Right atrium auricular region (tissue), 2 donors: Measurements from ENCODE around the gene FGD6. TPM values are rescaled to one million over a fixed set of nuclear protein-coding genes. Genes with fewer than 3 reads are reported as not detected.

Experiments used
- DNase-seq: peaks from one replicate; pipeline ENCODE4 v3.0.0-alpha.2; 2019; ENCODE audit warnings: low spot score
- H3K27ac ChIP-seq, 2 donors: fragments of 200-600 bp; sonication (generic); 1 replicate in 1 of 2; 2 replicates in 1 of 2; pipeline ENCODE4 v1.5.1; 2016 to 2019
- H3K27me3 ChIP-seq, 2 donors: fragments of 200-600 bp; sonication (generic); one replicate each; pipeline versions ENCODE4 v1.5.1 to v1.6.0; 2017 to 2019
- H3K36me3 ChIP-seq: fragments of 200-600 bp; sonication (generic); one replicate; pipeline ENCODE4 v1.5.1; 2016
- H3K4me1 ChIP-seq, 2 donors: fragments of 200-600 bp; sonication (generic); one replicate each; pipeline versions ENCODE4 v1.5.1 to v1.6.0; 2017 to 2019
- H3K4me3 ChIP-seq, 2 donors: fragments of 200-600 bp; sonication (generic); 1 replicate in 1 of 2; 2 replicates in 1 of 2; pipeline ENCODE4 v1.5.1; 2017 to 2019; ENCODE audit warnings: mild to moderate bottlenecking in 1 of 2, moderate library complexity in 1 of 2
- H3K9me3 ChIP-seq, 2 donors: fragments of 200-600 bp; sonication (generic); one replicate each; pipeline ENCODE4 v1.5.1; 2019
- CTCF ChIP-seq, 2 donors: fragments of 200-600 bp; sonication (generic); IDR thresholded peaks; one replicate each; pipeline ENCODE4 v1.5.1; 2019; ENCODE audit warnings: antibody characterized with exemption in 2 of 2
- total RNA-seq, 2 donors: library from RNA; depleted of rRNA; stranded (reverse); fragments of >200 nt; gene quantifications; one replicate each; pipeline ENCODE4 v1.1.0, GENCODE V29; 2016

FGD6 gene
- total RNA-seq, 2 donors from 2014 or later, result 15.8 to 16.9 TPM

GRCh38 chr12:95182868-95183415, 34.3 kb downstream of the FGD6 start:
- TF ChIP-seq CTCF (IDR thresholded peaks at IDR 0.05), result no peak

GRCh38 chr12:95181103-95181502, 36.2 kb downstream of the FGD6 start:
- H3K27ac ChIP-seq, result no peak overlapping the region
- DNase-seq, result no peak
- H3K27me3 ChIP-seq, result no peaks in the 10 kb centered on the region

More at GRCh38 chr12:95182868-95183415, 34.3 kb downstream of the FGD6 start:
- H3K27me3 ChIP-seq, result no peaks in the 10 kb centered on the region
- no peak overlapping the region for H3K27ac ChIP-seq
- H3K4me1 ChIP-seq, result no peaks in the 10 kb centered on the region
- H3K36me3 ChIP-seq, result no peaks in the 10 kb centered on the region
- H3K4me3 ChIP-seq, result no peak overlapping the region
- no peak for DNase-seq
- H3K9me3 ChIP-seq, result no peaks in the 10 kb centered on the region

GRCh38 chr12:95179011-95179410, 38.3 kb downstream of the FGD6 start:
- H3K4me3 ChIP-seq, result no peak overlapping the region
- H3K27me3 ChIP-seq, result no peaks in the 10 kb centered on the region
- H3K4me1 ChIP-seq, result peaks cover 0 to under 1% of the 10 kb centered on the region in 2 donors
- H3K36me3 ChIP-seq, result no peaks in the 10 kb centered on the region
- no peak for DNase-seq
- H3K27ac ChIP-seq, result no peak overlapping the region
- TF ChIP-seq CTCF (IDR thresholded peaks at IDR 0.05), result no peak
- H3K9me3 ChIP-seq, result no peaks in the 10 kb centered on the region

More at GRCh38 chr12:95181103-95181502, 36.2 kb downstream of the FGD6 start:
- Histone ChIP-seq H3K9me3 (no peaks in the 10 kb centered on the region), H3K4me1 (no peaks in the 10 kb centered on the region), H3K4me3 (no peak overlapping the region), H3K36me3 (no peaks in the 10 kb centered on the region)
- no peak for TF ChIP-seq CTCF (IDR thresholded peaks at IDR 0.05)

GRCh38 chr12:95178136-95178535, 39.1 kb downstream of the FGD6 start:
- H3K27ac ChIP-seq, result no peak overlapping the region
- H3K9me3 ChIP-seq, result no peaks in the 10 kb centered on the region
- peaks cover 0 to 9% of the 10 kb centered on the region in 2 donors for H3K4me1 ChIP-seq
- no peak for DNase-seq
- no peak for TF ChIP-seq CTCF (IDR thresholded peaks at IDR 0.05)
- H3K27me3 ChIP-seq, result no peaks in the 10 kb centered on the region
- no peak overlapping the region for H3K4me3 ChIP-seq
- H3K36me3 ChIP-seq, result no peaks in the 10 kb centered on the region

GRCh38 chr12:95177201-95177768, 40.0 kb downstream of the FGD6 start:
- DNase-seq, result no peak
- H3K36me3 ChIP-seq, result no peaks in the 10 kb centered on the region
- no peak overlapping the region for H3K27ac ChIP-seq
- H3K27me3 ChIP-seq, result no peaks in the 10 kb centered on the region
- H3K4me1 ChIP-seq, result peaks cover 0 to 14% of the 10 kb centered on the region in 2 donors
- no peak overlapping the region for H3K4me3 ChIP-seq
- TF ChIP-seq CTCF (IDR thresholded peaks at IDR 0.05), result no peak
- no peaks in the 10 kb centered on the region for H3K9me3 ChIP-seq
